Osteocyte (in vitro differentiated cells): ENCODE measurements around the gene ZCCHC24. TPM values are rescaled to one million over a fixed set of nuclear protein-coding genes. Genes with fewer than 3 reads are reported as not detected.

Experiments
- DNase-seq: peaks from one replicate; pipeline ENCODE4 v3.0.0; 2021; ENCODE audit warnings: mixed read lengths; ENCODE audit not compliant: unreplicated experiment; ENCODE audit errors: extremely low spot score
- H3K27ac Mint-ChIP-seq: one replicate; pipeline ENCODE4 v1.8.0; 2021; ENCODE audit warnings: mild to moderate bottlenecking, mixed read lengths; ENCODE audit not compliant: unreplicated experiment
- H3K27me3 Mint-ChIP-seq: one replicate; pipeline ENCODE4 v1.8.0; 2021; ENCODE audit warnings: mixed read lengths; ENCODE audit not compliant: unreplicated experiment
- H3K36me3 Mint-ChIP-seq: one replicate; pipeline ENCODE4 v1.8.0; 2021; ENCODE audit warnings: mixed read lengths; ENCODE audit not compliant: unreplicated experiment
- H3K4me1 Mint-ChIP-seq: one replicate; pipeline ENCODE4 v1.8.0; 2021; ENCODE audit warnings: mixed read lengths; ENCODE audit not compliant: unreplicated experiment
- H3K4me3 Mint-ChIP-seq: one replicate; pipeline ENCODE4 v1.8.0; 2021; ENCODE audit warnings: mild to moderate bottlenecking, moderate library complexity, mixed read lengths; ENCODE audit not compliant: unreplicated experiment
- H3K9me3 Mint-ChIP-seq: one replicate; pipeline ENCODE4 v1.8.0; 2021; ENCODE audit warnings: mixed read lengths; ENCODE audit not compliant: unreplicated experiment
- CTCF ChIP-seq: fragments of 200-600 bp; sonication (generic); IDR thresholded peaks from 2 replicates; pipeline ENCODE4 v1.5.0; 2021; ENCODE audit warnings: antibody characterized with exemption, mild to moderate bottlenecking, moderate library complexity
- total RNA-seq: library from RNA; stranded (reverse); gene quantifications from 2 replicates; pipeline ENCODE4 v1.2.1, GENCODE V29; 2021

The ZCCHC24 gene
- total RNA-seq, 1 donor from 2014 or later, result 88.3 TPM

GRCh38 chr10:79390057-79390456 is 55.4 kb downstream of the ZCCHC24 start:
- Mint-ChIP-seq H3K4me3 (no peak overlapping the region), H3K36me3 (peaks cover 42% of the 10 kb centered on the region), H3K27ac (no peak overlapping the region), H3K4me1 (peaks cover 7% of the 10 kb centered on the region), H3K27me3 (no peaks in the 10 kb centered on the region), H3K9me3 (no peaks in the 10 kb centered on the region)
- no peak for TF ChIP-seq CTCF
- no peak for DNase-seq

- Mint-ChIP-seq H3K4me3 (no peak overlapping the region), H3K4me1 (peaks cover 16% of the 10 kb centered on the region), H3K27ac (no peak overlapping the region), H3K27me3 (no peaks in the 10 kb centered on the region), H3K36me3 (peaks cover 25% of the 10 kb centered on the region), H3K9me3 (no peaks in the 10 kb centered on the region)
- TF ChIP-seq CTCF, result no peak
- peak; percentile 63 for DNase-seq
These were observed 57.2 kb downstream of the ZCCHC24 start for GRCh38 chr10:79387974-79388850.

GRCh38 chr10:79387466-79387973 is 57.9 kb downstream of the ZCCHC24 start:
- DNase-seq, result peak; percentile 59
- Mint-ChIP-seq H3K9me3 (no peaks in the 10 kb centered on the region), H3K36me3 (peaks cover 18% of the 10 kb centered on the region), H3K4me3 (no peak overlapping the region), H3K27ac (no peak overlapping the region), H3K4me1 (peaks cover 23% of the 10 kb centered on the region), H3K27me3 (no peaks in the 10 kb centered on the region)
- TF ChIP-seq CTCF, result no peak

GRCh38 chr10:79386637-79387465 is 58.6 kb downstream of the ZCCHC24 start:
- no peaks in the 10 kb centered on the region for H3K9me3 Mint-ChIP-seq
- TF ChIP-seq CTCF, result no peak
- peak; percentile 75 for DNase-seq
- H3K36me3 Mint-ChIP-seq, result peaks cover 17% of the 10 kb centered on the region
- H3K4me3 Mint-ChIP-seq, result no peak overlapping the region
- no peak overlapping the region for H3K27ac Mint-ChIP-seq
- no peaks in the 10 kb centered on the region for H3K27me3 Mint-ChIP-seq
- H3K4me1 Mint-ChIP-seq, result peaks cover 25% of the 10 kb centered on the region
